SK-N-SH (cell line): Measurements from ENCODE around the gene SPATA32. TPM values are rescaled to one million over a fixed set of nuclear protein-coding genes. Genes with fewer than 3 reads are reported as not detected.

ENCODE experiments used
- CTCF ChIA-PET: fragments of 300-600, 350-600 bp; formaldehyde crosslinking; extraction: SDS; loops from one replicate; lab custom pipeline; 2021; lab: Yijun Ruan, JAX
- POLR2A ChIA-PET: fragments of 350-600 bp; sonication (Branson Sonifier 250); formaldehyde crosslinking; extraction: SDS; loops from one replicate; lab custom pipeline; 2020; ENCODE audit warnings: antibody characterized with exemption, inconsistent platforms; lab: Yijun Ruan, JAX
- DNase-seq: peaks from one replicate; pipeline ENCODE4 v3.0.0; 2012
- H2AFZ ChIP-seq: fragments of 200-600 bp; sonication (generic); 2 replicates; pipeline ENCODE4 v1.8.1; 2016; ENCODE audit warnings: antibody characterized with exemption, mild to moderate bottlenecking, low read depth
- H3F3A ChIP-seq: fragments of 200-600 bp; sonication (generic); replicated peaks from 2 replicates; pipeline ENCODE3; 2016; ENCODE audit warnings: antibody characterized with exemption, mild to moderate bottlenecking; ENCODE audit not compliant: insufficient read depth
- H3K27ac ChIP-seq, 2 experiments: fragments of 200-500 bp in 1 of 2; fragments of 200-600 bp in 1 of 2; sonication (Bioruptor generic) in 1 of 2; sonication (generic), shearing (Covaris generic) in 1 of 2; 2 replicates each; pipeline versions ENCODE4 v1.5.1 to v1.6.1; 2014 to 2016; ENCODE audit warnings: low read depth in 2 of 2, inconsistent platforms in 1 of 2, low read length in 1 of 2, mild to moderate bottlenecking in 1 of 2, mixed read lengths in 1 of 2
- H3K27me3 ChIP-seq: fragments of 200-600 bp; sonication (generic), shearing (Covaris generic); 2 replicates; pipeline ENCODE4 v1.6.1; 2016; ENCODE audit warnings: mixed run types; ENCODE audit not compliant: insufficient read depth
- H3K36me3 ChIP-seq, 2 experiments: fragments of 200-500 bp in 1 of 2; fragments of 200-600 bp in 1 of 2; sonication (Bioruptor generic) in 1 of 2; sonication (generic) in 1 of 2; replicated peaks in 1 of 2; 2 replicates each; pipeline versions ENCODE3 to v1.5.1; 2014 to 2016; ENCODE audit warnings: low read length in 1 of 2, mild to moderate bottlenecking in 1 of 2; ENCODE audit not compliant: insufficient read depth in 2 of 2, control insufficient read depth in 1 of 2
- H3K4me1 ChIP-seq, 2 experiments: fragments of 200-500 bp in 1 of 2; fragments of 200-600 bp in 1 of 2; sonication (Bioruptor generic) in 1 of 2; sonication (generic), shearing (Covaris generic) in 1 of 2; 2 replicates each; pipeline versions ENCODE4 v1.5.1 to v1.6.1; 2014 to 2016; ENCODE audit warnings: low read depth in 1 of 2, low read length in 1 of 2, mixed run types in 1 of 2; ENCODE audit not compliant: insufficient read depth in 2 of 2, control insufficient read depth in 1 of 2
- H3K4me2 ChIP-seq: fragments of 200-600 bp; sonication (generic), shearing (Covaris generic); 2 replicates; pipeline ENCODE4 v1.6.1; 2017; ENCODE audit warnings: mixed run types
- H3K4me3 ChIP-seq, 2 experiments: fragments of 200-500 bp in 1 of 2; fragments of 200-600 bp in 1 of 2; sonication (Bioruptor generic) in 1 of 2; sonication (generic), shearing (Covaris generic) in 1 of 2; 2 replicates each; pipeline versions ENCODE4 v1.5.1 to v1.8.1; 2014 to 2016; ENCODE audit warnings: low read depth in 2 of 2, inconsistent platforms in 1 of 2, low read length in 1 of 2, mild to moderate bottlenecking in 1 of 2, mixed read lengths in 1 of 2, moderate library complexity in 1 of 2
- H3K79me2 ChIP-seq: fragments of 200-600 bp; sonication (generic); 2 replicates; pipeline ENCODE4 v1.8.1; 2017; ENCODE audit warnings: mild to moderate bottlenecking; ENCODE audit not compliant: insufficient read depth
- H3K9ac ChIP-seq: fragments of 200-600 bp; sonication (generic); 2 replicates; pipeline ENCODE4 v1.6.1; 2017; ENCODE audit warnings: mixed run types
- H3K9me2 ChIP-seq: fragments of 200-600 bp; sonication (generic); 2 replicates; pipeline ENCODE4 v1.6.1; 2017; ENCODE audit warnings: mixed run types
- H3K9me3 ChIP-seq: fragments of 200-600 bp; sonication (generic); 2 replicates; pipeline ENCODE4 v1.6.1; 2017; ENCODE audit warnings: mixed run types, mild to moderate bottlenecking, moderate library complexity
- H4K20me1 ChIP-seq: fragments of 200-600 bp; sonication (generic); 2 replicates; pipeline ENCODE4 v1.6.1; 2017; ENCODE audit warnings: mild to moderate bottlenecking, mixed run types; ENCODE audit not compliant: insufficient read depth
- CHD2 ChIP-seq: fragments of 150-350 bp; IDR thresholded peaks from 2 replicates; pipeline ENCODE4 v1.6.1; 2018; ENCODE audit warnings: low read length; ENCODE audit not compliant: partially characterized antibody
- CTCF ChIP-seq: fragments of 200-600 bp; sonication (generic); IDR thresholded peaks from 2 replicates; pipeline ENCODE4 v1.6.1; 2017; ENCODE audit warnings: antibody characterized with exemption, mild to moderate bottlenecking, moderate library complexity
- ELF1 ChIP-seq: IDR thresholded peaks from 2 replicates; pipeline ENCODE4 v1.4.0; 2012
- EP300 ChIP-seq, 2 experiments: IDR thresholded peaks; 2 replicates each; pipeline versions ENCODE4 v1.4.0 to v1.6.1; 2012; ENCODE audit warnings: borderline replicate concordance in 1 of 2, low read depth in 1 of 2, low read length in 1 of 2
- FOXJ3 ChIP-seq: sonication (generic); formaldehyde crosslinking; IDR thresholded peaks from 2 replicates; pipeline ENCODE4 v1.5.1; 2020; ENCODE audit warnings: mild to moderate bottlenecking, missing genetic modification reagents
- FOXM1 ChIP-seq: IDR thresholded peaks from 2 replicates; pipeline ENCODE4 v1.4.0; 2012; ENCODE audit warnings: low read depth, mild to moderate bottlenecking
- GABPA ChIP-seq: IDR thresholded peaks from 2 replicates; pipeline ENCODE4 v1.4.0; 2012; ENCODE audit warnings: low read depth, mild to moderate bottlenecking
- JUND ChIP-seq: IDR thresholded peaks from 2 replicates; pipeline ENCODE4 v1.4.0; 2012
- MEF2A ChIP-seq: IDR thresholded peaks from 2 replicates; pipeline ENCODE4 v1.4.0; 2012; ENCODE audit warnings: low read depth, borderline replicate concordance
- NFIC ChIP-seq: IDR thresholded peaks from 2 replicates; pipeline ENCODE4 v1.4.0; 2012; ENCODE audit warnings: borderline replicate concordance
- NRF1 ChIP-seq: IDR thresholded peaks from 2 replicates; pipeline ENCODE4 v1.6.1; 2012; ENCODE audit warnings: low read depth, mild to moderate bottlenecking, low read length
- RAD21 ChIP-seq: IDR thresholded peaks from 2 replicates; pipeline ENCODE4 v1.6.1; 2012; ENCODE audit warnings: mild to moderate bottlenecking, low read length
- RCOR1 ChIP-seq: fragments of 150-350 bp; IDR thresholded peaks from 2 replicates; pipeline ENCODE4 v1.6.1; 2017; ENCODE audit warnings: antibody characterized with exemption, low read length
- REST ChIP-seq: IDR thresholded peaks from 2 replicates; pipeline ENCODE4 v1.6.1; 2012; ENCODE audit warnings: mild to moderate bottlenecking, low read depth, low read length, moderate library complexity
- RXRA ChIP-seq: IDR thresholded peaks from 2 replicates; pipeline ENCODE4 v1.4.0; 2012; ENCODE audit warnings: low read depth, mild to moderate bottlenecking, borderline replicate concordance
- SIN3A ChIP-seq: IDR thresholded peaks from 2 replicates; pipeline ENCODE4 v1.6.1; 2012; ENCODE audit warnings: low read depth, mild to moderate bottlenecking, low read length, moderate library complexity, borderline replicate concordance
- SMC3 ChIP-seq: IDR thresholded peaks from 2 replicates; pipeline ENCODE4 v1.6.1; 2012; ENCODE audit warnings: low read depth, low read length, improper control_type of control experiment
- TCF12 ChIP-seq: IDR thresholded peaks from 2 replicates; pipeline ENCODE4 v1.4.0; 2012
- TEAD4 ChIP-seq: IDR thresholded peaks from 2 replicates; pipeline ENCODE4 v1.4.0; 2012; ENCODE audit warnings: mild to moderate bottlenecking, borderline replicate concordance; ENCODE audit not compliant: insufficient read depth
- YY1 ChIP-seq: IDR thresholded peaks from 2 replicates; pipeline ENCODE4 v1.4.0; 2012; ENCODE audit warnings: low read depth, mild to moderate bottlenecking
- WGBS: methylation state at CpG from one replicate; pipeline ENCODE4 v1.1.6; 2017; ENCODE audit warnings: low lambda C conversion rate; 5-methylcytosine and 5-hydroxymethylcytosine counted together
- polyA plus RNA-seq, 3 experiments: library from polyadenylated mRNA; depleted of rRNA; stranded (reverse); fragments of >200 nt; gene quantifications; 2 replicates each; pipeline ENCODE4 v1.2.3, GENCODE V29; 2012
- TF ChIP-seq, protein P1 (sequence below): IDR thresholded peaks from 2 replicates; pipeline ENCODE4 v1.4.0; 2012; ENCODE audit warnings: low read depth, borderline replicate concordance
- TF ChIP-seq, protein P2 (sequence below): IDR thresholded peaks from 2 replicates; pipeline ENCODE4; 2012
- TF ChIP-seq, protein P3 (sequence below): fragments of 150-350 bp; IDR thresholded peaks from 2 replicates; pipeline ENCODE4 v1.6.1; 2016; ENCODE audit warnings: mild to moderate bottlenecking, low read depth, low read length

The SPATA32 gene
- polyA plus RNA-seq, 1 of the 3 experiments (the other 2 are of a cell fraction), result not detected

GRCh38 chr17:45293413-45294211, 31.7 kb upstream of the SPATA32 start:
- DNase-seq, result no peak
- POLR2A ChIA-PET, result interaction anchor here (1.0 to 1.5 kb wide), 2 partner anchors 24 to 52 kb away, joined by 3 to 5 read pairs; partner anchors contain the start of gene MAP3K14
- TF ChIP-seq, protein P1, sequence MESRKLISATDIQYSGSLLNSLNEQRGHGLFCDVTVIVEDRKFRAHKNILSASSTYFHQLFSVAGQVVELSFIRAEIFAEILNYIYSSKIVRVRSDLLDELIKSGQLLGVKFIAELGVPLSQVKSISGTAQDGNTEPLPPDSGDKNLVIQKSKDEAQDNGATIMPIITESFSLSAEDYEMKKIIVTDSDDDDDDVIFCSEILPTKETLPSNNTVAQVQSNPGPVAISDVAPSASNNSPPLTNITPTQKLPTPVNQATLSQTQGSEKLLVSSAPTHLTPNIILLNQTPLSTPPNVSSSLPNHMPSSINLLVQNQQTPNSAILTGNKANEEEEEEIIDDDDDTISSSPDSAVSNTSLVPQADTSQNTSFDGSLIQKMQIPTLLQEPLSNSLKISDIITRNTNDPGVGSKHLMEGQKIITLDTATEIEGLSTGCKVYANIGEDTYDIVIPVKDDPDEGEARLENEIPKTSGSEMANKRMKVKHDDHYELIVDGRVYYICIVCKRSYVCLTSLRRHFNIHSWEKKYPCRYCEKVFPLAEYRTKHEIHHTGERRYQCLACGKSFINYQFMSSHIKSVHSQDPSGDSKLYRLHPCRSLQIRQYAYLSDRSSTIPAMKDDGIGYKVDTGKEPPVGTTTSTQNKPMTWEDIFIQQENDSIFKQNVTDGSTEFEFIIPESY, result 0 out of 2 replicates have a peak, but pooled peaks have one; percentile 58
- TF ChIP-seq TEAD4 (peak; percentile 60; the same call in 1 of the 2 replicates), EP300 (IDR thresholded peaks at IDR 0.05; ENCODE audit: borderline replicate concordance in 1 of 2, low read depth in 1 of 2, low read length in 1 of 2) (peak in 1 of 2 experiments; percentile 89; a peak in 2 of 4 replicates), FOXJ3 (CRISPR knock-in tag) (no peak), SIN3A (peak; percentile 92), NFIC (peak; percentile 89), GABPA (no peak), RAD21 (no peak), JUND (peak; percentile 96), CHD2 (no peak), RCOR1 (no peak), RXRA (peak; percentile 98), CTCF (peak; percentile 36), TCF12 (peak; percentile 94), REST (peak; percentile 76; the same call in 1 of the 2 replicates), SMC3 (0 out of 2 replicates have a peak, but pooled peaks have one; percentile 3), ELF1 (no peak), MEF2A (peak; percentile 78; the same call in 1 of the 2 replicates), NRF1 (no peak), FOXM1 (peak; percentile 71; the same call in 1 of the 2 replicates), YY1 (no peak)
- TF ChIP-seq, protein P2, sequence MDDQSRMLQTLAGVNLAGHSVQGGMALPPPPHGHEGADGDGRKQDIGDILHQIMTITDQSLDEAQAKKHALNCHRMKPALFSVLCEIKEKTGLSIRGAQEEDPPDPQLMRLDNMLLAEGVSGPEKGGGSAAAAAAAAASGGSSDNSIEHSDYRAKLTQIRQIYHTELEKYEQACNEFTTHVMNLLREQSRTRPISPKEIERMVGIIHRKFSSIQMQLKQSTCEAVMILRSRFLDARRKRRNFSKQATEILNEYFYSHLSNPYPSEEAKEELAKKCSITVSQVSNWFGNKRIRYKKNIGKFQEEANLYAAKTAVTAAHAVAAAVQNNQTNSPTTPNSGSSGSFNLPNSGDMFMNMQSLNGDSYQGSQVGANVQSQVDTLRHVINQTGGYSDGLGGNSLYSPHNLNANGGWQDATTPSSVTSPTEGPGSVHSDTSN, result peak; percentile 89
- TF ChIP-seq, protein P3, sequence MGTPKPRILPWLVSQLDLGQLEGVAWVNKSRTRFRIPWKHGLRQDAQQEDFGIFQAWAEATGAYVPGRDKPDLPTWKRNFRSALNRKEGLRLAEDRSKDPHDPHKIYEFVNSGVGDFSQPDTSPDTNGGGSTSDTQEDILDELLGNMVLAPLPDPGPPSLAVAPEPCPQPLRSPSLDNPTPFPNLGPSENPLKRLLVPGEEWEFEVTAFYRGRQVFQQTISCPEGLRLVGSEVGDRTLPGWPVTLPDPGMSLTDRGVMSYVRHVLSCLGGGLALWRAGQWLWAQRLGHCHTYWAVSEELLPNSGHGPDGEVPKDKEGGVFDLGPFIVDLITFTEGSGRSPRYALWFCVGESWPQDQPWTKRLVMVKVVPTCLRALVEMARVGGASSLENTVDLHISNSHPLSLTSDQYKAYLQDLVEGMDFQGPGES, result no peak

More at GRCh38 chr17:45293413-45294211, 31.7 kb upstream of the SPATA32 start:
- H3K9me2 ChIP-seq, result no peaks in the 10 kb centered on the region
- peaks cover 18 to 38% of the 10 kb centered on the region in 2 experiments for H3K36me3 ChIP-seq
- peak overlapping the region; percentile 94 to 95 for H3K27ac ChIP-seq
- peak overlapping the region in 1 of 2 experiments; percentile 0; a peak in 1 of 4 replicates for H3K4me3 ChIP-seq
- H4K20me1 ChIP-seq, result peaks cover 64% of the 10 kb centered on the region
- H3K4me1 ChIP-seq, result peaks cover 57 to 78% of the 10 kb centered on the region in 2 experiments
- no peaks in the 10 kb centered on the region for H3K9me3 ChIP-seq
- no peaks in the 10 kb centered on the region for H3K27me3 ChIP-seq
- peaks cover 86% of the 10 kb centered on the region for H3K79me2 ChIP-seq
- CTCF ChIA-PET, result interaction anchor here (0.7 to 3.5 kb wide), 12 partner anchors 9 to 144 kb away, joined by 3 to 13 read pairs (median 4); no protein-coding TSS in a partner anchor
- no peak overlapping the region for H2AFZ ChIP-seq
- peaks cover 48% of the 10 kb centered on the region for H3F3A ChIP-seq
- peak overlapping the region; percentile 55 for H3K4me2 ChIP-seq
- WGBS, result 26% methylated on average over 8 of the region's 10 CpGs
- peak overlapping the region; percentile 48; the same call in 1 of the 2 replicates for H3K9ac ChIP-seq
